Osteocyte (in vitro differentiated cells): ENCODE results near the gene NCOR2. TPM values are rescaled to one million over a fixed set of nuclear protein-coding genes. Genes with fewer than 3 reads are reported as not detected.

Experiments used
- DNase-seq: peaks from one replicate; pipeline ENCODE4 v3.0.0; 2021; ENCODE audit warnings: mixed read lengths; ENCODE audit not compliant: unreplicated experiment; ENCODE audit errors: extremely low spot score
- H3K27ac Mint-ChIP-seq: one replicate; pipeline ENCODE4 v1.8.0; 2021; ENCODE audit warnings: mild to moderate bottlenecking, mixed read lengths; ENCODE audit not compliant: unreplicated experiment
- H3K27me3 Mint-ChIP-seq: one replicate; pipeline ENCODE4 v1.8.0; 2021; ENCODE audit warnings: mixed read lengths; ENCODE audit not compliant: unreplicated experiment
- H3K36me3 Mint-ChIP-seq: one replicate; pipeline ENCODE4 v1.8.0; 2021; ENCODE audit warnings: mixed read lengths; ENCODE audit not compliant: unreplicated experiment
- H3K4me1 Mint-ChIP-seq: one replicate; pipeline ENCODE4 v1.8.0; 2021; ENCODE audit warnings: mixed read lengths; ENCODE audit not compliant: unreplicated experiment
- H3K4me3 Mint-ChIP-seq: one replicate; pipeline ENCODE4 v1.8.0; 2021; ENCODE audit warnings: mild to moderate bottlenecking, moderate library complexity, mixed read lengths; ENCODE audit not compliant: unreplicated experiment
- H3K9me3 Mint-ChIP-seq: one replicate; pipeline ENCODE4 v1.8.0; 2021; ENCODE audit warnings: mixed read lengths; ENCODE audit not compliant: unreplicated experiment
- CTCF ChIP-seq: fragments of 200-600 bp; sonication (generic); IDR thresholded peaks from 2 replicates; pipeline ENCODE4 v1.5.0; 2021; ENCODE audit warnings: antibody characterized with exemption, mild to moderate bottlenecking, moderate library complexity
- total RNA-seq: library from RNA; stranded (reverse); gene quantifications from 2 replicates; pipeline ENCODE4 v1.2.1, GENCODE V29; 2021

Gene NCOR2
- total RNA-seq, 1 donor from 2014 or later, result 362 TPM

GRCh38 chr12:124578445-124578844 lies 11.0 kb upstream of the NCOR2 start:
- H3K36me3 Mint-ChIP-seq, result peaks cover 3% of the 10 kb centered on the region
- TF ChIP-seq CTCF, result no peak
- no peak overlapping the region for H3K27ac Mint-ChIP-seq
- no peak overlapping the region for H3K4me3 Mint-ChIP-seq
- H3K4me1 Mint-ChIP-seq, result peaks cover 21% of the 10 kb centered on the region
- no peak for DNase-seq
- H3K9me3 Mint-ChIP-seq, result peaks cover 4% of the 10 kb centered on the region
- H3K27me3 Mint-ChIP-seq, result no peaks in the 10 kb centered on the region

GRCh38 chr12:124577986-124578385 lies 10.6 kb upstream of the NCOR2 start:
- no peak for DNase-seq
- TF ChIP-seq CTCF, result no peak
- Mint-ChIP-seq H3K27me3 (no peaks in the 10 kb centered on the region), H3K36me3 (peaks cover 3% of the 10 kb centered on the region), H3K4me1 (peaks cover 22% of the 10 kb centered on the region), H3K27ac (no peak overlapping the region), H3K4me3 (no peak overlapping the region), H3K9me3 (peaks cover 4% of the 10 kb centered on the region)

GRCh38 chr12:124577374-124577773 lies 10.0 kb upstream of the NCOR2 start:
- H3K27me3 Mint-ChIP-seq, result no peaks in the 10 kb centered on the region
- peaks cover 4% of the 10 kb centered on the region for H3K9me3 Mint-ChIP-seq
- DNase-seq, result no peak
- H3K36me3 Mint-ChIP-seq, result peaks cover 3% of the 10 kb centered on the region
- no peak for TF ChIP-seq CTCF
- no peak overlapping the region for H3K4me3 Mint-ChIP-seq
- no peak overlapping the region for H3K27ac Mint-ChIP-seq
- H3K4me1 Mint-ChIP-seq, result peaks cover 21% of the 10 kb centered on the region

- Mint-ChIP-seq H3K4me3 (no peak overlapping the region), H3K9me3 (peaks cover 4% of the 10 kb centered on the region), H3K27me3 (no peaks in the 10 kb centered on the region), H3K27ac (no peak overlapping the region), H3K36me3 (peaks cover 3% of the 10 kb centered on the region), H3K4me1 (peaks cover 11% of the 10 kb centered on the region)
- no peak for TF ChIP-seq CTCF
- DNase-seq, result no peak
Measured at GRCh38 chr12:124576061-124576650, 8.7 kb upstream of the NCOR2 start.

GRCh38 chr12:124573839-124574786 lies 6.7 kb upstream of the NCOR2 start:
- no peak overlapping the region for H3K27ac Mint-ChIP-seq
- H3K4me3 Mint-ChIP-seq, result no peak overlapping the region

More at GRCh38 chr12:124573839-124574786, 6.7 kb upstream of the NCOR2 start:
- TF ChIP-seq CTCF, result no peak
- DNase-seq, result no peak
- H3K9me3 Mint-ChIP-seq, result peaks cover 4% of the 10 kb centered on the region
- H3K27me3 Mint-ChIP-seq, result no peaks in the 10 kb centered on the region
- peaks cover 18% of the 10 kb centered on the region for H3K4me1 Mint-ChIP-seq
- H3K36me3 Mint-ChIP-seq, result peaks cover 3% of the 10 kb centered on the region
